Measurements from ENCODE around the gene GFOD2.
A peak's percentile ranks its signal among the peaks of the same experiment; 100 is the strongest.

Gene GFOD2

DNA sequence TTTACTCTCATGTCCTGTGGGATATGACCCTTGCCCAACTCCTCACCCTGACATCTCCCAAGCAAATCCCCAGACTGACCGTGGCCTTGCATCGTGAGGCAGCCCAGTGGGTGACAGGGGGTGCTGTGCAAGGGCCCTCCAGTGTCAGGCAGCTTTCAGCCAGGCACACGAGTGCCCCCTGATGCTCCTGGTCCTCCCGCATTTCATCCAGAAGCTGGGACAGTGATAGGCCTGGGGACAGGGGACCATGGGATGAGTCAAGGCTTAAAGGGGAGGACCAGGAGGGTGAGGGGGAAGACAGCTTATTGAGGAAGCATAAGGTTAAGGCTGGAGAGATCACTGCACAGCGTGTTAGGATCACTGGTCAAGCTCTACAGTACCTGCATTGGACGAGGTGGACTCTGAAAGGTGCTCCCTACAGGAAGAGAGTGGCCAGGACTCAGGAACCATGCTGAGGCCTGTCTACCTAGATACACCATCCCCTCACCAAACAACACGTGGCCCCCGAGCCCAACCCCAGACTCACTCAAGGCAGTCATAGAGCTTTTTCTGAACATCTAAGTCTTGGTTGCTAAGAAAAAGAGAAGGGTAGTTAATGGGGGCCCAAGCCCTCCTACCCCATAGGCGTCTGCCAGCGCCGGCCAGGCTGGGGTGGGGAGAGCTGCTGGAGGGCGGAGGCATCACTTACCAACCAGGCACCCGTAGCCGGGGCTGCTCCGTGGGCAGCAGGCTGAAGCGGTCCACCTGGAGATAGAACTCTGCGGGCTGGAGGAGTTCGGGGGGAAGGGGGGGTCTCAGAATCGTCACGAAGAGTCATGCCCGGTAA lies 60.1 kb downstream of the GFOD2 start:
- no peak for DNase-seq (ENCODE audit: low spot score)

- DNase-seq (ENCODE audit: low spot score) = no peak
Observed at GRCh38 chr16:67657751-67658518, 61.2 kb downstream of the GFOD2 start.

- DNase-seq (ENCODE audit: low spot score) = no peak
Observed at GRCh38 chr16:67657017-67657608, 62.0 kb downstream of the GFOD2 start.

DNA sequence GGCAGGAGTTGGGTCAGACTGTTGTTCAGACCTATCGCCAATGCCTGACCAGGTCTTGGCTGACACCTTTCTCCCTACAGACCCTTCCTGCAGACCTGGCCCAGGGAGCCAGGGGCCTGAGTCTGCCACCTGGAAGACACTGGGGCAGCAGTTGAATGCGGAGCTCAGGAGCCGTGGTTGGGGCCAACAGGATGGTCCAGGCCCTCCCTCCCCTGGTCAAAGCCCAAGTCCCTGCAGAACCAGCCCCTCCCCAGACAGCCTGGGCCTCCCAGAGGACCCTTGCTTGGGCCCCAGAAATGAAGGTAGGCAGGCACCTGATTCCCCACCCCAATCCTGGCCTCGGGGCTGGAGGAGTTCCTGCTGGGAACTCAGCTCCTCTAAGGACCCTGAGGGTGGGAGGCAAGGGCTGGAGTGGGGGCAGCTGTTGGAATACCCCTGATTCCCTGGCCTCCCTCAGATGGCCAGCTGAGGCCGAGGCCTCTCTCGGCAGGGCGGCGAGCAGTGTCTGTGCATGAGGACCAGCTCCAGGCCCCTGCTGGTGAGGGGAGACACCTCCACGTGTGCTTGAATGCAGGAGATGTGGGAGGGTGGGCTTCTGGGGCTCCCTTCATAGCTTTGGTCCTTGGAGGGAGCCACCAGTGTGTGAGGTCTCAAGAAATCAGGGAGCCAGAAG lies 62.6 kb downstream of the GFOD2 start:
- DNase-seq (ENCODE audit: low spot score) = no peak

DNA sequence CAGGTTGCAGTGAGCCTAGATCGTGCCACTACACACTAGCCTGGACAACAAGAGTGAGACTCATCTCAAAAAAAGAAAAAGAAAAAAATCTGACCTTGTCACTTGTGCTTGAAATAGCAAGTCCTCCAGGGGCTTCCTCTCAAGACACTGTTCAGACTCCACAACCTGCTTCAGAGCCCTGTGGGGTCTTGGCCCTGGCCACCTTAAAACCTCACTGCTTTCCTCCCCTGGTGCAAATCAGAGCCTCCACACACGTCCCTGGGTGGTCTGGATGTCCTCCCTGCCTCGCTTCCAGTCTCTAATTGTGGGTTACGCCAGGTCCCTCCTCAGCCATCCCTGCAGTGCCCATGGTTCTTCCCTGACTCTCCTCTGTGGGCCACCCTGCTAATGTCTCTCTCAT lies 63.8 kb downstream of the GFOD2 start:
- no peak for DNase-seq (ENCODE audit: low spot score)

GRCh38 chr16:67654403-67654911 lies 64.7 kb downstream of the GFOD2 start:
- DNase-seq (ENCODE audit: low spot score) = no peak

DNA sequence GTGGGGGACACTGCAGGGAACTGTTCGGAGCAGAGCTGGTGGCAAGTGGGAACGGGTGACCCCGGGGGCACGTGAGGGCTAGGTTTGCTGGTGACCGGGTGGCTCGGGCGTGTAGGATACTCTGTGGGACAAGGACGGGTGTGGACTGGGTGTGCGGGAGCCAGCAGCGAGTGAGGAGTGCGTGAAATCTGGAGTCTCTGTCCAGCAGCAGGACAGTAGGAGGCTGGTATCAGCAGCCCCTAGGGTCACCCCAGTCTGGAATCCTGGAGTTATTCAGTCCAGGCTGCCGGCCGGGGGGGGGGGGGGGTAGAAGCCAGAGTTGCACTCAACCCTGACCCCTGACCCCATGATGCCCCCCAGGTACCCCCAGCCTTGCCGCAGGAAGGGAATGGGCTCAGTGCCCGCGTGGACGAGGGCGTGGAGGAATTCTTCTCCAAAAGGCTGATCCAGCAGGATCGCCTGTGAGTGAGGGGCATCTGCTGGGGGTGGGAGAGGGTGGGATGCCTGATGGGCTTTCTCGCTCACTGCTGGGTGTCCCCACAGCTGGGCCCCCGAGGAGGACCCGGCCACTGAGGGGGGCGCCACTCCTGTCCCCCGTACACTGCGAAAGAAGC lies 65.2 kb downstream of the GFOD2 start:
- no peak for DNase-seq (ENCODE audit: low spot score)

- DNase-seq (ENCODE audit: low spot score) = no peak
Observed at GRCh38 chr16:67653128-67653788, 65.9 kb downstream of the GFOD2 start.

DNA sequence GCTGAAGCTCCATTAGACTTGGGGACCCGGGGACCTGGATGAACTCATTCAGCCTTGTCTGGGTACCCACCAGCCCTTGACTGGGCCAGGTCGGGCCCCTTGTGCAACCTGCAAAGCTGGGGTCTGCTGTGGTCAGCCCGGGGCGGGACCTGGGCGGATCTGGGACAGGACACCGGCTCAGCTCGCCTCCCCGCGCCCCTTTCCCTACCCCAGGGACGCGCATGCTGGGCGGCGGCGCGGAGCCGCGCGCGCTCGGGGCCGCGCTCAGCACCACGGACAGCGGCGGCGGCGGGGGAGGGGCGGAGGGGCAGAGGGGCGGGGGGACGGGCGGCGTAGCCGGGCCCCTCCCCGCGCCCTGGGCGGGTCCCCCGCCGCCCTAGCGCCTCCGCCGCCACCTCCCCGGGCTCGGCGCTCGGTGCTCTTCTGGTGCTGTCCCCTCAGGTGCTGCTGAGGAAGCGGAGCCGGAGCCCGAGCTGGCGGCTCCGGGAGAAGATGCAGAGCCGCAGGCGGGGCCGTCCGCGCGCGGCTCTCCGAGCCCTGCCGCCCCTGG lies 66.5 kb downstream of the GFOD2 start:
- DNase-seq (ENCODE audit: low spot score) = no peak

GRCh38 chr16:67651847-67652246 lies 67.3 kb downstream of the GFOD2 start:
- DNase-seq (ENCODE audit: low spot score) = no peak

DNA sequence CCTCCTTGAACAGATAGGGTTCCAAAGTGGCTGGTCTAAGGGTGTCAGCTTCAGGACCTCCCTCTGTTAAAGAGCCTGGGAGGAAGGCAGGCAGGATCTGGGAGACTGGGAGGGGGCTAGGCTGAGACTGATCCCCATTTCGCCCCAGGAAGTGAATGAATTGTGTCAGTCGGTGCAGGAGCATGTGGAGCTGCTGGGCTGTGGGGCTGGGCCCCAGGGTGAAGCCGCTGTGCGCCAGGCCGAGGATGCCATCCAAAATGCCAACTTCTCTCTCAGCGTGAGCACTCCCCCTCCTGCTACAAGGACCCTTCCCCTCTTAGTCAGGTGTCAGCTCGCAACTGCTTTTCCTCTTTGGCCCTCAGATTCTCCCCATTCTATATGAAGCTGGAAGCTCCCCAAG lies 68.1 kb downstream of the GFOD2 start:
- DNase-seq (ENCODE audit: low spot score) = no peak

DNA sequence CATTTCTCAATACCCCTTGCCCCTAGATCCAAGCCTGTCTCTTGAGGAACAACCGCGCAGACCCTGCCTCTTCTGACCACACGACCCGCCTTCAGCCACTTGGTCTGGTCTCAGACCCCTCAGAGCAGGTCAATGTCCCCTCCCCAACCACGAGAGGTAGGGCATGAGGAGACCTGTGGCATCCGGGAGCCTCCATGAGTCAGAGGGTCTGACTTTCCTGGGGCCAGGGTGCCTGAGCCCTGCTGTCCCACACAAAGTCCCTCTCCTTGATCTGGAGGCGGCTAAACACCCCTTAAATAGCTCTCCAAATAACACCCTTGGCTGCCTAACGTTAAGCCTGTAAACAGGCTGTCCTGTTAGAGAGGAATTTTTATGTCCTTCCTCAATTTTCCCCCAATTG lies 69.1 kb downstream of the GFOD2 start:
- DNase-seq (ENCODE audit: low spot score) = no peak

- DNase-seq (ENCODE audit: low spot score) = no peak
Observed at GRCh38 chr16:67649494-67649931, 69.6 kb downstream of the GFOD2 start.

DNA sequence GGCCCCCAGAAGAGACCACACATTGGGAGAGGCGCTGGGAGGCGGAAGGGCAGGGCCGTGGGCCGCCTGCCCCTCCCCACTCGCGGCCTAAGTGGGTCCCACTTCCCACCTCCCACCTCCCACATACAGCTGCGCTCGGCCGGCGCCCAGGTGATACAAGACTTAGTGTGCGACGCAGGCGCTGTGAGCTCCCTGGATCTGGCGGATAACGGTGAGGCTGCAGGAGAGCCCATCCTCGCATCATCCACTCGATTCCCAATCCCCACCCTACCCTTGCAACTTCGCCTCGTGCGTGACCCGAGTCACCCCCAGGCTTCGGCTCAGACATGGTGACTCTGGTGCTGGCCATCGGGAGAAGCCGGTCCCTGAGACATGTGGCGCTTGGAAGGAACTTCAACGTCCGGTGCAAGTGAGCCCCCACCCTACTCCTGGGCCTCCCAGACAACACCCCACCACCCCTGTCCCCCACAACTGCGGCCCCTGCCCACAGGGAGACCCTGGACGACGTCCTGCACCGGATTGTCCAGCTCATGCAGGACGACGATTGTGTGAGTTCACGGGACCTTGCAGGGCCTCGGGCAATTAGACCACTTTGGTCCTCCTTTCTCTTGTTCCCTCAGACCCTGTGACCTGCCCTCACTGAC lies 70.2 kb downstream of the GFOD2 start:
- DNase-seq (ENCODE audit: low spot score) = no peak

DNA sequence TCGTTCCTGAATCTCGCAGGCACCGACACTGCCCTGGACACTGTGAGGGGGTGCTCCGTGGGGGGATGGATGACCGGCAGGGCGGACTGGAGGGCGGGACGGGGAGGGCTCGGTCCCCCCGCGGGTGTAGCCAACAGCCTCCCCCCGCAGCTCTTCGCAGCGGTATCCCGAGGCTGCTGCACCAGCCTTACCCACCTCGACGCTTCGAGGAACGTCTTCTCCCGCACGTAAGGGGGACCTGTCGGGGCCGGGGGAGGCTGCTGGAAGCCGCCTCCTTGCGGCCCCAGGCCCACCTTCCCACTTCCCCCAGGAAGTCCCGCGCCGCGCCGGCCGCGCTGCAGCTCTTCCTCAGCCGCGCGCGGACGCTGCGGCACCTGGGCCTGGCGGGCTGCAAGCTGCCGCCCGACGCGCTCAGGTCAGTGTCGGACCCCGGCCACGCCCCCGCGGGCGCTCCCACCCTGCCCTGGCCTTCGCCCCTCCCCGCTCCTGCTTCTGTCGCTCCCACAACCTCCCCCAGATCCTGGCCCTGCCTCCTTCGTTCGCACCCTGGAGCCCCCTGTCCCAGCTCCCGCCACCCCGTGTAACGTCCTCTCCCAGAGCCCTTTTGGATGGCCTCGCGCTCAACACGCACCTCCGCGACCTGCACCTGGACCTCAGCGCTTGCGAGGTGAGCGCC lies 70.9 kb downstream of the GFOD2 start:
- no peak for DNase-seq (ENCODE audit: low spot score)

DNA sequence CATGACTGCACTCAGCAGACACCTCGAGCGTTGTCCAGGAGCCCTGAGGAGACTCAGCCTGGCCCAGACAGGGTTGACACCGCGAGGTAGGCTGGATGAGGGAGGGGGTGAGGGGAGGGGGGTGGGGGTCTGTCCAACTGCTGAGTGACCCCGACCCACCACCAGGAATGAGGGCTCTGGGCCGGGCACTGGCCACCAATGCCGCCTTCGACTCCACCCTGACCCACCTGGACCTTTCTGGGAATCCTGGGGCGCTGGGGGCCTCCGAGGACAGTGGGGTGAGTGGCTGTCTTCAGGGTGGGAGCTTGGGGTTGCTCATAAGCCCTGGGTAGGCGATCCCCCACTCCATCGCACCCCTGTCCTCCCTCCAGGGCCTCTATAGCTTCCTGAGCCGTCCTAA lies 71.4 kb downstream of the GFOD2 start:
- no peak for DNase-seq (ENCODE audit: low spot score)

DNA sequence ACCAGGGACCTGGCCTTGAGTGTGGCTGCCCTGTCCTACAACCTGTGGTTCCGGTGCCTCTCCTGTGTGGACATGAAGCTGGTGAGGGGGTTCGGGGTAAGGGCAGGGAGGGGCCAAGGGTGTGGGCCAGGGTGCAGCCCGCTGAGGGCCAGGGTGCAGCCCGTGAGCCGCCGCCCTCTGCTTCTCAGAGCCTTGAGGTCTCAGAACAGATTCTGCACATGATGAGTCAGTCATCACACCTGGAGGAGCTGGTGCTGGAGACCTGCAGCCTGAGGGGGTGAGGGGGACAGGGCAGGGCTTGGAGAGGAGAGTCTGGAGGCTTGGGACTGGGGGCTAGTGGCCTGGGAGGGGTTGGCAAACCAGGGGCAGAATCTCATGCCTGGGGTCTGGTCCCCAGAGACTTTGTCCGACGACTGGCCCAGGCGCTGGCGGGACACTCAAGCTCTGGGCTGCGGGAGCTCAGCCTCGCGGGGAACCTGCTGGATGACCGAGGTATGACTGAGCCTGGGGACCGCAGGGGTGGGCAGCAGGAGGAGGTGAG lies 71.9 kb downstream of the GFOD2 start:
- no peak for DNase-seq (ENCODE audit: low spot score)

GRCh38 chr16:67645397-67646121 lies 73.6 kb downstream of the GFOD2 start:
- DNase-seq (ENCODE audit: low spot score) = peak; percentile 12

GRCh38 chr16:67644038-67644437 lies 75.1 kb downstream of the GFOD2 start:
- no peak for DNase-seq (ENCODE audit: low spot score)

Data from CD4-positive, alpha-beta T cell treated with Interleukin-2 at 100 ng/mL for 4 hours (primary cell).